SK-N-SH (cell line): Measurements from ENCODE around the gene SF3B5.

Experiments
- POLR2AphosphoS5 ChIP-seq: IDR thresholded peaks from 2 replicates; pipeline ENCODE4 v1.6.1; 2012; ENCODE audit warnings: low read depth, low read length
- RCOR1 ChIP-seq: fragments of 150-350 bp; IDR thresholded peaks from 2 replicates; pipeline ENCODE4 v1.6.1; 2017; ENCODE audit warnings: antibody characterized with exemption, low read length
- TF ChIP-seq, protein P1 (sequence below): fragments of 200-600 bp; sonication (generic); IDR thresholded peaks from 2 replicates; pipeline ENCODE4 v1.6.1; 2017; ENCODE audit warnings: antibody characterized with exemption, mild to moderate bottlenecking, moderate library complexity

DNA sequence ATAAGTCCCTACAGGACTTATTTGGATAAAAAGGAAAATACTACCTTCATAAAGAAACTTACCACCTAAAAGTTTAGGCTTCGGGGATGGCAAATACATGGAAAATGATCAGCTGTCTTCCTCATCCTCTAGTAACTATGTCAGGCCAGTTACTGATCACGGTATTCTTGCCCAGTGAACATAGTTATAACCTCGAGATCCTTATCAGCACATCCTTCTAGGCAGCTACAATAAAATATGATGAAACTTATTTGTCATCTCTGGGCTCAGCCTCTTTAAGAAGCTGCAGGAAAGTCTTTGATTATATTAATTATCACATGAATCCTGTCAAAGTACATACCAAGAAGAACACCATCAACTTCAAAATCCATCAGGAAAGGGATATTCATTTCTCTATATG is 41.8 kb downstream of the SF3B5 start:
- TF ChIP-seq POLR2AphosphoS5 (no peak), RCOR1 (no peak)
- TF ChIP-seq, protein P1, sequence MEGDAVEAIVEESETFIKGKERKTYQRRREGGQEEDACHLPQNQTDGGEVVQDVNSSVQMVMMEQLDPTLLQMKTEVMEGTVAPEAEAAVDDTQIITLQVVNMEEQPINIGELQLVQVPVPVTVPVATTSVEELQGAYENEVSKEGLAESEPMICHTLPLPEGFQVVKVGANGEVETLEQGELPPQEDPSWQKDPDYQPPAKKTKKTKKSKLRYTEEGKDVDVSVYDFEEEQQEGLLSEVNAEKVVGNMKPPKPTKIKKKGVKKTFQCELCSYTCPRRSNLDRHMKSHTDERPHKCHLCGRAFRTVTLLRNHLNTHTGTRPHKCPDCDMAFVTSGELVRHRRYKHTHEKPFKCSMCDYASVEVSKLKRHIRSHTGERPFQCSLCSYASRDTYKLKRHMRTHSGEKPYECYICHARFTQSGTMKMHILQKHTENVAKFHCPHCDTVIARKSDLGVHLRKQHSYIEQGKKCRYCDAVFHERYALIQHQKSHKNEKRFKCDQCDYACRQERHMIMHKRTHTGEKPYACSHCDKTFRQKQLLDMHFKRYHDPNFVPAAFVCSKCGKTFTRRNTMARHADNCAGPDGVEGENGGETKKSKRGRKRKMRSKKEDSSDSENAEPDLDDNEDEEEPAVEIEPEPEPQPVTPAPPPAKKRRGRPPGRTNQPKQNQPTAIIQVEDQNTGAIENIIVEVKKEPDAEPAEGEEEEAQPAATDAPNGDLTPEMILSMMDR: no peak
